Measurements from ENCODE around the gene PTPRF.

- no peak for TF ChIP-seq CTCF (IDR thresholded peaks at IDR 0.05)
- TF ChIP-seq EZH2phosphoT487 (IDR thresholded peaks at IDR 0.05) = no peak
Measured at GRCh38 chr1:43532716-43533115, 2.0 kb downstream of the PTPRF start.
